ENCODE data around the gene SEZ6L.

SEZ6L gene

GRCh38 chr22:26303475-26303874 is 134.2 kb downstream of the SEZ6L start:
- DNase-seq, result no peak

GRCh38 chr22:26304730-26305129 is 135.5 kb downstream of the SEZ6L start:
- no peak for DNase-seq

DNA sequence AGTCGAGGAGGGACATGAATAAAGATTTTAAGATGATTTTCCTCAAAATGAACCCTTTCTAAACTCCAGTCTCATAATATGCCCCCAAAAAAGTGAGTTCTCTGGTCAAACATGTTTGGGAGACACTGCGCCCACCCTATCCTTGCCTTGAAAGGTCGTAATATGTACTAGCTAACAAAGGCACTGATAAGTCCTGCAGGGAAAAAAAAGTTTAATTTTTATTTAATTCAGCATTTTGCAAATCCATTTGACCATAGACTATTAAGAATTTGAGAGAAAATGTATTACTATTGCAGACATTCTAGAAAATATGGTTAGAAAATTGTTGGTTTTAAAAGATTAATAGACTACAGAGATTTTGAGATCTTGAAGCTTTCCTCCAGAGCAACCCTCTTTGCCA is 139.2 kb downstream of the SEZ6L start:
- DNase-seq, result no peak

- DNase-seq, result no peak
These were observed 141.4 kb downstream of the SEZ6L start for GRCh38 chr22:26310616-26311015.

DNA sequence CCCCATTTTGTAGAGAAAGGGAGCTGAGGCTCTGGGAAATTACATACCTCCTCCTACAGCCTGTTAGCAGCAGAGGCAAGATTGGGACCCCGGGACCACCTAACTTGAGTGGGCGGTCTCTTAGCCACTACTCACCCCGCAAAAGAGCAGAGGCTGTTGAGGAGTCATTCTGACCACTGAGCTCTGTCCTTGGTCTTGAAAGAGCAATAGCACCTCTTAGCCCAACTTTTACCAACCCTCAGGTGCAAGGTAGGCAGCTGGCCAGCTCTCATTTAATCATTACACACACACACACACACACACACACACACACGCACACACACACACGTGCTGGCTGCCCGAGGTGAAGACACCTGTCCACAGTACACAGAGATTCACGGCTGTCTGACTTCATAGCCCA is 144.0 kb downstream of the SEZ6L start:
- no peak for DNase-seq

GRCh38 chr22:26314171-26314570 is 144.9 kb downstream of the SEZ6L start:
- DNase-seq, result no peak

- DNase-seq, result no peak
These were observed 145.4 kb downstream of the SEZ6L start for GRCh38 chr22:26314656-26315055.

DNA sequence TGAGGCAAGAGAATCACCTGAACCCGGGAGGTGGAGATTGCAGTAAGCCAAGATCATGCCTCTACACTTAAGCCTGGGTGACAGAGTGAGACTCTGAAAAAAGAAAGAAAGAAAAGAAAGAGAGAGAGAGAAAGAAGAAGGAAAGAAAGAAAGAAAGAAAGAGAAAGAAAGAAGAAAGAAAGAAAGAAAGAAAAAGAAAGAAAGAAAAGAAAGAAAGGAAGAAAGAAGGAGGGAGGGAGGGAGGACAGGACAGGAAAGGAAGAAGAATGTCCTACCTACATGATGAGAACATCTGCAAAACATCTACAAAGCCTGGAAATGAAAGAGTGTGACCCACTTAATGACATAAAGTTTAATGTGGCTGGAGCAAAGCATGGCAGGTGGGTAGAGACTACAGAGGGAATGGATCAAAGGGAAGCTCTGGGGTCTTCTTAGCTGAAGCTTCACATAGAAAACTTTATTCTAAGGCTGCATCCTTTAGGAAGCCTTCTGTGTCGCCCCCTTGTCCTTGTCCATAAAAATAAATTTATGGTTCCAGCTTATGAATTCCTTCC is 147.5 kb downstream of the SEZ6L start:
- no peak for DNase-seq

- DNase-seq, result no peak
These were observed 149.7 kb downstream of the SEZ6L start for GRCh38 chr22:26318975-26319374.

DNA sequence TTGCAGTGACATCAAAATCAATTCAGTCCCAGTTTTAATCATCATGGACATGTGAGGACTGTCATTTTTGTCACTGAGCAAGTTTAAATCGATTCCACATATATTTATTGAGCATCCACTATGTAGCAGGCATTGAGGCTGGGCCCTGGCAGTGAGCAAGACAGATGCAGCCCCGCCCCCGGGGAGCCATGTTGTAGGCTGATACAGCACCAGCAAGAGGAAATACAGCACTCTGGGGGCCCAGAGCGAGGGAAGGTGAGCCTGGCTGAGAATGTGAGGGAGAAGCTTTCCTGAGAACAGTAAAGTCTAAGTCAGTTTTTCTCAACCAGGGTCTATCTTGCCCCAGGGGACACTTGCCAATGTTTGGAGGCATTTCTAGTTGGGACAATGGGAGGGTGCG is 151.2 kb downstream of the SEZ6L start:
- DNase-seq, result no peak

- DNase-seq, result no peak
These were observed 152.2 kb downstream of the SEZ6L start for GRCh38 chr22:26321469-26321913.

GRCh38 chr22:26322179-26322905 is 153.1 kb downstream of the SEZ6L start:
- no peak for DNase-seq

DNA sequence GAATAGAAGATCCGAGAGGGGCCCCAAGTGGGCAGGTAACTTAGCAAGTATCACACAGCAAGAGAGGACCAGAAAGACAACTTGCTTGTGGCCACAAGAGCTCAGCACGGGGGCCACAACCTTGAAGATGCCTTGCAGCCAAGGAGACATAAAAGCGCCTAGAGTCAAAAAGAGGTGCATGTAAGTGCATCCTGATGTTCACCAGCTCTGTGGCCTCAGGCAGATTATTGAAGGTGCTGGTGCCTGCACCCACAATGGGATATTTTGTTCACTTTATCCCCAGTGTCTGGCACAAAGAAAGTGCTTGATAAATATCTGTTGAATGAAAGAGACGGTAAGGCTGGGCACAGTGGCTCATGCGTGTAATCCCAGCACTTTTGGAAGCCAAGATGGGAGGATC is 153.8 kb downstream of the SEZ6L start:
- DNase-seq, result no peak

DNA sequence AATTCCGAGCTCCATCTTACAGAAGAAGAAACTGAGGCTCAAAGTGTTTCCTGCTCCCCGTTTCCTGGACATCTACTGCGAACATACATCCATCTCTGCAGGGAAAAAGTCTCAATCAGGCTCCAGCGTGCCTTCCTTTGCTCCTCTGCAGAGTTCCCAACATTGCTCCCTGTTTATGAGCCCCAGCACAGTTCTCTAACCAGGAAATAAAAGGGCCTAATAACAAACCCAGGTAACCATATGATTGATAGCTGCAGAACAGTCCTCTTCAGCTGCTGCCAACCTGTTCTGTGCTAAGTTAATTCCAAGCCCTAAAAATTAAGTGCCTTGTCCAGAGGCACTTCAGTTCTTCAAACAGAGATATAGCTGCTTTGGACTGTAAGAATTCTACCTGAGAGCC is 154.9 kb downstream of the SEZ6L start:
- DNase-seq, result no peak

DNA sequence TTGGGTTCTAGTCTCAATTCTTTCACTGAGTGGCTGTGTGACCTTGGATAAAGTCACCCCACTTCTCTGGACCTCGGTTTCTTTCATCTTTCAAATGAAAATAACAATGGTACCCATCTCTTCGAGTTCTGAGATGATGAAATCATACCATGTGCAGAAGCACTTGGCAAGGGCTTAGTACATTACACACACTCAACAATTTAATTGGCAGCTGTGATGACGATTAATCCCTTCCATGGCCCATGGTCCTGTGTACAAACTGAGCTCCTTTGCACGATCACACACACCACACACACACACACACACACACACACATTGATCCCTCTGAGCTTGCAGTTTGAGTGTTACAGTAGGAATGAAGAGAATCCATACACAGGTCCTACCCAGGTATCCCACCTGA is 156.4 kb downstream of the SEZ6L start:
- DNase-seq, result no peak

GRCh38 chr22:26326803-26327202 is 157.5 kb downstream of the SEZ6L start:
- DNase-seq, result no peak

DNA sequence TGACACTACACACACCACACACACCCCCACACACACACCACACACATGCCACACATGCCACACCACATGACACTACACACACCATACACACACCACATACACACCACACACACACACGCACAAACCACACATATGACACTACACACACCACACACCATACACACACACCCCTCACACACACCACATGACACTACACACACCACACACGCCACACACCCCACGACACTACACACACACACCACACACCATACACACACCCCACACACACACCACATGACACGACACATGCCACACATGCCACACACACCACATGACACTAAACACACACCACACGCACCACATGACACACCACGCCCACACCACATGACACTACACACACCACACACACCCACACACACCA is 158.0 kb downstream of the SEZ6L start:
- no peak for DNase-seq

DNA sequence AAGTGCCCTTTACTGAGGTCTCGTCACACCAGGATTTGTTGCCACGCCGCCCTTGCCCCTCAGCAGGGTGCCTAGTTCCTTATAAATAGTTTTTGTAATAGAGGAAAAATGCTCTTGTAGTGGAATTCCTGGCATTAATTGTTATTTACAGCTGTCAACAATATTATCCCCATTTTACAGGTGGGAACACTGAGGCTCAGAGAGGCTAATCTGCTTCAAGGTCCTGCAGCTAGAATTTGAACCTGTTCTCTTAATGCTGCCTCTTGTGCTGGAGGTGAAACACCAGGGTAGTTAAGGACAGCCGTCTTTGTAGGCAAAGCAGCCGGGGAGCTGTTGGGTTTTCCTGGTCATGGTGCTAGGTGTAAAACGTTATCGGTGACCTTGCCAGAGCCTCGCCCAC is 159.0 kb downstream of the SEZ6L start:
- no peak for DNase-seq

- DNase-seq, result peak; percentile 91
These were observed 161.8 kb downstream of the SEZ6L start for GRCh38 chr22:26330971-26331625.

- DNase-seq, result no peak
These were observed 164.0 kb downstream of the SEZ6L start for GRCh38 chr22:26333088-26333800.

DNA sequence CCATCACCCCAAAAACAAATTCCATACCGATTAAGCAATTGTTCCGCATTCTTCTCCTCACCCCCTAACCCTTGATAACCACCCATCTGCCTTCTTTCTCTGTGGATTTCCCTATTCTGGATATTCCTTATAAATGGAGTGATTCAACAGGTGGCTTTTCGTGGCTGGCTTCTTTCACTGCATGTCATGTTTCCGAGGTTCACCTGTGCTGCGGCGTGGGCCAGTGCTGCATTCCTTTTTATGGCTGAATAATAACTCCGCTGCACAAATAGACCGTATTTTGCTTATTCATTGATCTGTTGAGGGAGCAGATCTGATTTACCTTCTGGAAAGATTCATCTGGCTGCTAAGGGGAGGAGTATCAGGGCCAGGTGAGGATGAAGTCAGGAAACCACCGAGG is 165.0 kb downstream of the SEZ6L start:
- no peak for DNase-seq

DNA sequence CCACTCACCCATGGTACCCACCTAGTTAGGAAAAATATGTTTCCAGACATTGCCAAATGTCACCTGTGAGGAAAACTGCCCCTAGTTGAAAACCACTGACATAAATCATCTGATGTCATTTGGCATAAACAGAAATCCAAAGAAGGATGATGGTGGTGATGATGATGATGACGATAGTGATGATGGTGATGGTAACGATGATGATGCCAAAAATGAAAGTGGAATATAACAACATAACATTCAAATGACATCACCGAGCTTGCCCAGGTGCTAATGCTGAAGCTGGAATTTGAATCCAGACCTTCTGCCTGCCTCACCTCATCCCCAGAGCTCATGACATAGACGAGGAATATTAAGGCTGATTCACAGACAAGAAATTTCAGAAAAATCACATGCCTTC is 167.5 kb downstream of the SEZ6L start:
- DNase-seq, result no peak

DNA sequence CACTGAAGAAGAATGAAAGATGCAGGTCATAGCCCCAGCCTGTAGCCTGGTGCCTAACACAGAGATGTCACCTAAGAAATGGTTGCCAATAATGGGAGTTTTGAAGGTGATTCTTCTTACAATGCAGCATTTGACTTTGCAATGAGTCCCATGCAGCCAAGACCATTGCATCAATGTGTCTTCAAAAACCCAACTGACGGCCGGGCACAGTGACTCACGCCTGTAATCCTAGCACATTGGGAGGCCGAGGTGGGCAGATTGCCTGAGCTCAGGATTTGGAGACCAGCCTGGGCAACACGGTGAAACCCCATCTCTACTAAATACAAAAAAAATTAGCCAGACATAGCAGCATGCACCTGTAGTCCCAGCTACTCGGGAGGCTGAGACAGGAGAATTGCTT is 170.5 kb downstream of the SEZ6L start:
- DNase-seq, result no peak

Measured in NCI-H1105 treated with DMSO at 0.1 percent for 48 hours (cell line).